GM23338 (cell line): ENCODE data around the gene CDC42BPG. TPM values are rescaled to one million over a fixed set of nuclear protein-coding genes. Genes with fewer than 3 reads are reported as not detected.
A peak's percentile ranks its signal among the peaks of the same experiment; 100 is the strongest.

ENCODE experiments used
- ATAC-seq: fragments of 200-7000 bp; cut with Tn5 transposase; 3 replicates; pipeline ENCODE4 v1.9.1; 2020
- DNase-seq: peaks from one replicate; pipeline ENCODE4 v3.0.0-alpha.2; 2015; ENCODE audit warnings: low spot score
- H2AFZ ChIP-seq: fragments of 200-600 bp; sonication (generic); 2 replicates; pipeline ENCODE4 v1.8.0; 2016; ENCODE audit warnings: antibody characterized with exemption, mild to moderate bottlenecking, moderate library complexity
- H3F3A ChIP-seq: fragments of 200-600 bp; sonication (generic); replicated peaks from 2 replicates; pipeline ENCODE4 v1.8.0; 2017; ENCODE audit warnings: antibody characterized with exemption, mixed run types, low read depth
- H3K27ac ChIP-seq: fragments of 200-600 bp; sonication (generic); 2 replicates; pipeline ENCODE4 v1.6.1; 2016; ENCODE audit warnings: low read depth
- H3K27me3 ChIP-seq: fragments of 200-600 bp; sonication (generic); 2 replicates; pipeline ENCODE4 v1.8.0; 2016; ENCODE audit warnings: mild to moderate bottlenecking, mixed run types, moderate library complexity; ENCODE audit not compliant: insufficient read depth
- H3K36me3 ChIP-seq: fragments of 200-600 bp; sonication (generic); 2 replicates; pipeline ENCODE4 v1.8.0; 2016; ENCODE audit warnings: mild to moderate bottlenecking; ENCODE audit not compliant: insufficient read depth
- H3K4me1 ChIP-seq: fragments of 200-600 bp; sonication (generic); 2 replicates; pipeline ENCODE4 v1.8.0; 2016; ENCODE audit warnings: mild to moderate bottlenecking, moderate library complexity; ENCODE audit not compliant: insufficient read depth
- H3K4me2 ChIP-seq: fragments of 200-600 bp; sonication (generic); 2 replicates; pipeline ENCODE4 v1.7.1; 2017; ENCODE audit warnings: mixed run types
- H3K4me3 ChIP-seq: fragments of 200-600 bp; sonication (generic); 2 replicates; pipeline ENCODE4 v1.6.1; 2016; ENCODE audit warnings: mixed run types
- H3K79me2 ChIP-seq: fragments of 200-600 bp; sonication (generic); replicated peaks from 2 replicates; pipeline ENCODE4 v1.8.0; 2017; ENCODE audit warnings: mild to moderate bottlenecking; ENCODE audit not compliant: insufficient read depth
- H3K9me2 ChIP-seq: fragments of 200-600 bp; sonication (generic); 2 replicates; pipeline ENCODE4 v1.8.0; 2017; ENCODE audit not compliant: insufficient read depth
- H4K20me1 ChIP-seq: fragments of 200-600 bp; sonication (generic); replicated peaks from 2 replicates; pipeline ENCODE4 v1.8.0; 2017; ENCODE audit warnings: mild to moderate bottlenecking; ENCODE audit not compliant: insufficient read depth
- H3K27ac Mint-ChIP-seq: 2 replicates; pipeline ENCODE4 v1.8.0; 2020; ENCODE audit warnings: inconsistent platforms, mild to moderate bottlenecking, moderate library complexity, mixed read lengths
- H3K27me3 Mint-ChIP-seq: 3 replicates; pipeline ENCODE4 v1.8.0; 2022; ENCODE audit warnings: low read depth, mild to moderate bottlenecking, moderate library complexity, mixed read lengths, inconsistent platforms; ENCODE audit not compliant: insufficient read depth, poor library complexity
- H3K36me3 Mint-ChIP-seq: 3 replicates; pipeline ENCODE4 v1.8.0; 2021; ENCODE audit warnings: low read depth, mild to moderate bottlenecking, inconsistent platforms, moderate library complexity, mixed read lengths
- H3K4me1 Mint-ChIP-seq: 3 replicates; pipeline ENCODE4 v1.8.0; 2020; ENCODE audit warnings: mild to moderate bottlenecking, inconsistent platforms, mixed read lengths
- H3K4me3 Mint-ChIP-seq: 3 replicates; pipeline ENCODE4 v1.8.0; 2021; ENCODE audit warnings: moderate library complexity, mild to moderate bottlenecking, inconsistent platforms, mixed read lengths
- H3K9me3 Mint-ChIP-seq: 3 replicates; pipeline ENCODE4 v1.8.0; 2020; ENCODE audit warnings: moderate library complexity, mild to moderate bottlenecking, inconsistent platforms, mixed read lengths
- CREB1 ChIP-seq: fragments of 250-450 bp; sonication (Bioruptor Pico); IDR thresholded peaks from 2 replicates; pipeline ENCODE4 v1.5.0; 2020; ENCODE audit warnings: low read depth, mild to moderate bottlenecking, moderate library complexity
- CTCF ChIP-seq, 2 experiments: fragments of 200-600 bp in 1 of 2; sonication (generic) in 1 of 2; conservative IDR thresholded peaks; 2 replicates each; pipeline versions ENCODE4 v1.5.1 to v1.6.1; 2016 to 2017; ENCODE audit warnings: antibody characterized with exemption in 2 of 2, low read depth in 2 of 2, mild to moderate bottlenecking in 2 of 2, moderate library complexity in 1 of 2
- EZH2phosphoT487 ChIP-seq: fragments of 200-600 bp; sonication (generic); IDR thresholded peaks from one replicate; pipeline ENCODE4 v1.8.1; 2018; ENCODE audit warnings: antibody characterized with exemption; ENCODE audit not compliant: unreplicated experiment
- JUNB ChIP-seq: IDR thresholded peaks from one replicate; pipeline ENCODE4 v1.6.1; 2016; ENCODE audit warnings: antibody characterized with exemption; ENCODE audit not compliant: unreplicated experiment
- STAT1 ChIP-seq: IDR thresholded peaks from one replicate; pipeline ENCODE4 v1.6.1; 2016; ENCODE audit warnings: antibody characterized with exemption; ENCODE audit not compliant: unreplicated experiment
- ZNF462 ChIP-seq: fragments of 250-450 bp; sonication (Bioruptor Pico); IDR thresholded peaks from 2 replicates; pipeline ENCODE4 v1.5.0; 2020; ENCODE audit warnings: mild to moderate bottlenecking, moderate library complexity
- polyA plus RNA-seq: library from polyadenylated mRNA; unstranded; fragments of >200 nt; fragmentation: Nextera tagmentation; extraction: Ambion mirVana; gene quantifications from 2 replicates; pipeline ENCODE4 v1.2.1, GENCODE V29; 2016
- total RNA-seq: library from RNA; depleted of rRNA; stranded (reverse); fragments of >200 nt; shearing (Covaris generic); gene quantifications from 2 replicates; pipeline ENCODE4 v1.2.3, GENCODE V29; 2014

CDC42BPG gene
- total and polyA plus RNA-seq, 2 experiments from 2014 or later: 2.3 to 11.6 TPM

GRCh38 chr11:64788321-64789215, 55.9 kb downstream of the CDC42BPG start:
- H3F3A ChIP-seq: 0 out of 2 replicates have a peak, but pooled peaks cover 2% of the 10 kb centered on the region
- no peak overlapping the region for H3K4me3 ChIP-seq
- no peak overlapping the region for H3K27ac Mint-ChIP-seq
- H3K9me2 ChIP-seq: no peaks in the 10 kb centered on the region
- no peak overlapping the region for H3K4me2 ChIP-seq
- H4K20me1 ChIP-seq: no peaks in the 10 kb centered on the region
- ATAC-seq (no peak), DNase-seq (no peak)
- H2AFZ ChIP-seq: no peak overlapping the region
- no peak for TF ChIP-seq STAT1
- TF ChIP-seq CREB1 (CRISPR knock-in tag): no peak
- no peak overlapping the region for H3K27ac ChIP-seq
- no peaks in the 10 kb centered on the region; the same call in 2 of the 3 replicates for H3K4me1 Mint-ChIP-seq
- no peaks in the 10 kb centered on the region for H3K4me1 ChIP-seq
- no peak overlapping the region for H3K4me3 Mint-ChIP-seq
- H3K27me3 ChIP-seq: no peaks in the 10 kb centered on the region
- no peaks in the 10 kb centered on the region for H3K36me3 Mint-ChIP-seq
- no peaks in the 10 kb centered on the region for H3K9me3 Mint-ChIP-seq
- no peaks in the 10 kb centered on the region for H3K79me2 ChIP-seq
- H3K36me3 ChIP-seq: no peaks in the 10 kb centered on the region
- peaks cover 7% of the 10 kb centered on the region for H3K27me3 Mint-ChIP-seq

- H2AFZ ChIP-seq: no peak overlapping the region
- peaks cover 7% of the 10 kb centered on the region for H3K27me3 Mint-ChIP-seq
- H3K4me3 Mint-ChIP-seq: no peak overlapping the region
- ATAC-seq (peak; percentile 96), DNase-seq (peak; percentile 90)
- no peaks in the 10 kb centered on the region for H3K36me3 Mint-ChIP-seq
- H3K9me2 ChIP-seq: no peaks in the 10 kb centered on the region
- TF ChIP-seq JUNB: no peak
- peak; percentile 82 to 88 for TF ChIP-seq CTCF (conservative IDR thresholded peaks at IDR 0.05; ENCODE audit: low read depth in 2 of 2)
- no peak for TF ChIP-seq STAT1
- no peak for TF ChIP-seq EZH2phosphoT487
- no peaks in the 10 kb centered on the region for H3K9me3 Mint-ChIP-seq
- no peak overlapping the region for H3K27ac Mint-ChIP-seq
- H3K4me1 ChIP-seq: no peaks in the 10 kb centered on the region
- no peaks in the 10 kb centered on the region for H4K20me1 ChIP-seq
- no peak overlapping the region for H3K27ac ChIP-seq
- H3K4me2 ChIP-seq: no peak overlapping the region
- no peaks in the 10 kb centered on the region for H3K27me3 ChIP-seq
- no peaks in the 10 kb centered on the region for H3K79me2 ChIP-seq
- H3K36me3 ChIP-seq: no peaks in the 10 kb centered on the region
- H3F3A ChIP-seq: 0 out of 2 replicates have a peak, but pooled peaks cover 2% of the 10 kb centered on the region
- no peak overlapping the region for H3K4me3 ChIP-seq
- H3K4me1 Mint-ChIP-seq: no peaks in the 10 kb centered on the region; the same call in 2 of the 3 replicates
These were observed 56.7 kb downstream of the CDC42BPG start for GRCh38 chr11:64787526-64788320.

GRCh38 chr11:64786308-64786707, 58.1 kb downstream of the CDC42BPG start:
- no peaks in the 10 kb centered on the region for H4K20me1 ChIP-seq
- Mint-ChIP-seq H3K27ac (no peak overlapping the region), H3K9me3 (no peaks in the 10 kb centered on the region), H3K4me3 (no peak overlapping the region), H3K4me1 (peaks cover 4% of the 10 kb centered on the region; the same call in 2 of the 3 replicates), H3K36me3 (no peaks in the 10 kb centered on the region), H3K27me3 (peaks cover 7% of the 10 kb centered on the region)
- H3K4me2 ChIP-seq: no peak overlapping the region
- H3K27ac ChIP-seq: no peak overlapping the region
- no peak overlapping the region for H2AFZ ChIP-seq
- no peak for ATAC-seq
- H3K36me3 ChIP-seq: no peaks in the 10 kb centered on the region
- H3K79me2 ChIP-seq: no peaks in the 10 kb centered on the region
- H3K27me3 ChIP-seq: no peaks in the 10 kb centered on the region
- DNase-seq: no peak
- no peak overlapping the region for H3K4me3 ChIP-seq
- no peaks in the 10 kb centered on the region for H3K9me2 ChIP-seq
- H3K4me1 ChIP-seq: 0 out of 2 replicates have a peak, but pooled peaks cover 2% of the 10 kb centered on the region
- no peaks in the 10 kb centered on the region for H3F3A ChIP-seq
- TF ChIP-seq ZNF462 (CRISPR knock-in tag): no peak
